Activated CD4-positive, alpha-beta T cell treated with anti-CD3 and anti-CD28 coated beads, Interleukin-10, Interleukin-2, amounts not matched to agents 100 ng/mL and 50 ng/mL, durations not matched to agents 16 hours and 8 hours (primary cell): Measurements from ENCODE around the gene SOX15.

Experiments
- DNase-seq: peaks from one replicate; pipeline ENCODE4 v3.0.0-alpha.2; 2020

Gene SOX15

GRCh38 chr17:7556627-7557026 lies 33.3 kb downstream of the SOX15 start:
- no peak for DNase-seq

- DNase-seq, result no peak
Measured at GRCh38 chr17:7555320-7555948, 34.5 kb downstream of the SOX15 start.

GRCh38 chr17:7553356-7553755 lies 36.5 kb downstream of the SOX15 start:
- DNase-seq, result no peak

- DNase-seq, result peak; percentile 89
Measured at GRCh38 chr17:7552621-7553051, 37.3 kb downstream of the SOX15 start.

- DNase-seq, result no peak
Measured at GRCh38 chr17:7551396-7551795, 38.5 kb downstream of the SOX15 start.

- no peak for DNase-seq
Measured at GRCh38 chr17:7550344-7550743, 39.5 kb downstream of the SOX15 start.

GRCh38 chr17:7549401-7550055 lies 40.4 kb downstream of the SOX15 start:
- peak; percentile 47 for DNase-seq

GRCh38 chr17:7548585-7549400 lies 41.1 kb downstream of the SOX15 start, which contains the start of gene TNFSF12:
TSS of gene TNFSF12 (plus strand) at chr17:7549058. CDS start at chr17:7549154, 96 bp downstream.
- peak; percentile 71 for DNase-seq

- DNase-seq, result no peak
Measured at GRCh38 chr17:7544911-7545310, 45.0 kb downstream of the SOX15 start.

GRCh38 chr17:7541074-7541621 lies 48.7 kb downstream of the SOX15 start:
- DNase-seq, result no peak

- no peak for DNase-seq
Measured at GRCh38 chr17:7538891-7539545, 50.9 kb downstream of the SOX15 start.
